Measurements from ENCODE around the gene ICAM4.

Gene ICAM4

DNA sequence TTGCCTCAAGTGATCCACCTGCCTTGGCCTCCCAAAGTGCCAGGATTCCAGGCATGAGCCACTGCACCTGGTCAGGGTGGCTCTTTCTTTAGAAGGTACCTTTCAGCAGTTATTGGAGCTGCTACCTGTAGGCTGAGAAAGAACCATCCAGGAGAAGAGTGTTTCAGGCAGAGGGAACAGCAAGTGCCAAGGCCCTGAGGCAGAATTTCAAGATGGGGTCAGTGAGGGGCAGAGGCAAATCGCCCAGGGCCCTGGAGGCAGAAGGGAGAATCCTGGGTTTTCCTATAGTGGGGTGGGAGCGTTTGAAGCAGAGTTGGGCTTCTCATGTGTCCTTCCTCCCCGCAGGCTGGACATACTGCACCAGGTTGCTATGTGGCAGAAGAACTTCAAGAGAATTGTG is 32.5 kb upstream of the ICAM4 start:
- TF ChIP-seq SIN3A (IDR thresholded peaks at IDR 0.05; ENCODE audit: borderline replicate concordance, insufficient read depth, low read length) (no peak), POLR2AphosphoS5 (IDR thresholded peaks at IDR 0.05; ENCODE audit: low read depth, low read length) (no peak)
- TF ChIP-seq, protein P1, sequence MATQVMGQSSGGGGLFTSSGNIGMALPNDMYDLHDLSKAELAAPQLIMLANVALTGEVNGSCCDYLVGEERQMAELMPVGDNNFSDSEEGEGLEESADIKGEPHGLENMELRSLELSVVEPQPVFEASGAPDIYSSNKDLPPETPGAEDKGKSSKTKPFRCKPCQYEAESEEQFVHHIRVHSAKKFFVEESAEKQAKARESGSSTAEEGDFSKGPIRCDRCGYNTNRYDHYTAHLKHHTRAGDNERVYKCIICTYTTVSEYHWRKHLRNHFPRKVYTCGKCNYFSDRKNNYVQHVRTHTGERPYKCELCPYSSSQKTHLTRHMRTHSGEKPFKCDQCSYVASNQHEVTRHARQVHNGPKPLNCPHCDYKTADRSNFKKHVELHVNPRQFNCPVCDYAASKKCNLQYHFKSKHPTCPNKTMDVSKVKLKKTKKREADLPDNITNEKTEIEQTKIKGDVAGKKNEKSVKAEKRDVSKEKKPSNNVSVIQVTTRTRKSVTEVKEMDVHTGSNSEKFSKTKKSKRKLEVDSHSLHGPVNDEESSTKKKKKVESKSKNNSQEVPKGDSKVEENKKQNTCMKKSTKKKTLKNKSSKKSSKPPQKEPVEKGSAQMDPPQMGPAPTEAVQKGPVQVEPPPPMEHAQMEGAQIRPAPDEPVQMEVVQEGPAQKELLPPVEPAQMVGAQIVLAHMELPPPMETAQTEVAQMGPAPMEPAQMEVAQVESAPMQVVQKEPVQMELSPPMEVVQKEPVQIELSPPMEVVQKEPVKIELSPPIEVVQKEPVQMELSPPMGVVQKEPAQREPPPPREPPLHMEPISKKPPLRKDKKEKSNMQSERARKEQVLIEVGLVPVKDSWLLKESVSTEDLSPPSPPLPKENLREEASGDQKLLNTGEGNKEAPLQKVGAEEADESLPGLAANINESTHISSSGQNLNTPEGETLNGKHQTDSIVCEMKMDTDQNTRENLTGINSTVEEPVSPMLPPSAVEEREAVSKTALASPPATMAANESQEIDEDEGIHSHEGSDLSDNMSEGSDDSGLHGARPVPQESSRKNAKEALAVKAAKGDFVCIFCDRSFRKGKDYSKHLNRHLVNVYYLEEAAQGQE (IDR thresholded peaks at IDR 0.05; ENCODE audit: insufficient read depth in 1 of 2, low read depth in 2 of 2, low read length in 2 of 2): no peak

DNA sequence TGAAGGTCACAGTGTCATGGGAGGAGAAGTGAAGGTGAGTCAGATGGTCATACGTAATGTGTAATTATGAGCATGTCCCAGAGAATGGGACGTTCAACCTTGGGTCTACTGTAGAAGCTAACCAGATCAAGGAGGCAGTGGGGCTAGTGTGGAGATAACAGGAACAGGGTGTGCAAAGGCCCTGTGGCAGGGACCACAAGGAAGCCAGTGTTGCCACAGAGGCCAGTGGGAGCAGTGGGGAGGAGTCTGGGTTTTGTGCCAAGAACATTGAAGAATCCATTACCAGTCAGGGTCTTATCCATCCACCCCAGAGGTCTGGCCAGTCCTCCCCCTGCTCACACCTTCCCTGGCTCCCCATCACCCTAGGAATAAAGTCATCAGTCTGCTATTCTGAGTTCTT is 31.4 kb upstream of the ICAM4 start:
- TF ChIP-seq TAF1 (IDR thresholded peaks at IDR 0.05; ENCODE audit: borderline replicate concordance, insufficient read depth, low read length): no peak
- TF ChIP-seq, protein P1 (IDR thresholded peaks at IDR 0.05; ENCODE audit: insufficient read depth in 1 of 2, low read depth in 2 of 2, low read length in 2 of 2): no peak
- TF ChIP-seq SIN3A (IDR thresholded peaks at IDR 0.05; ENCODE audit: borderline replicate concordance, insufficient read depth, low read length): no peak
- TF ChIP-seq POLR2AphosphoS5 (IDR thresholded peaks at IDR 0.05; ENCODE audit: low read depth, low read length): no peak

DNA sequence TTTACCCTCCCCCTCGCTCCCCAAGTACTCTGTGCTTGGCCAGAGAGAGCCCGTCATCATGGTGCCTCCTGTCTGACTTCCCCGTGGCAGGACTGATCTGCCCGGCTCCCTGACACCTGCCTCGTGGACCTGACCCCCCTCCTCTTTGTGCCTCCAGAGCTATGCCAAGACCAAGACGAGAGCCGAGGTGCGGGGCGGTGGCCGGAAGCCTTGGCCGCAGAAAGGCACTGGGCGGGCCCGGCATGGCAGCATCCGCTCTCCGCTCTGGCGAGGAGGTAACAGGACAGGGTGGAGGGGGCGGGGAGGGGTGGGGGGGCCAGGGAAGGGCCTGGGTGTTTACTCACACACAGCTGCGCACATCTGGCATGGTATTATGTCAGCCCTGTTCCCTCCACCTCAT is 30.2 kb upstream of the ICAM4 start:
- TF ChIP-seq, protein P1 (IDR thresholded peaks at IDR 0.05; ENCODE audit: insufficient read depth in 1 of 2, low read depth in 2 of 2, low read length in 2 of 2): no peak
- TF ChIP-seq SIN3A (IDR thresholded peaks at IDR 0.05; ENCODE audit: borderline replicate concordance, insufficient read depth, low read length) (no peak), TAF1 (IDR thresholded peaks at IDR 0.05; ENCODE audit: borderline replicate concordance, insufficient read depth, low read length) (no peak), POLR2AphosphoS5 (IDR thresholded peaks at IDR 0.05; ENCODE audit: low read depth, low read length) (no peak), FOXP2 (optimal IDR thresholded peaks at IDR 0.05; ENCODE audit: borderline replicate concordance, extremely low read depth, extremely low read length, insufficient read depth) (no peak)

DNA sequence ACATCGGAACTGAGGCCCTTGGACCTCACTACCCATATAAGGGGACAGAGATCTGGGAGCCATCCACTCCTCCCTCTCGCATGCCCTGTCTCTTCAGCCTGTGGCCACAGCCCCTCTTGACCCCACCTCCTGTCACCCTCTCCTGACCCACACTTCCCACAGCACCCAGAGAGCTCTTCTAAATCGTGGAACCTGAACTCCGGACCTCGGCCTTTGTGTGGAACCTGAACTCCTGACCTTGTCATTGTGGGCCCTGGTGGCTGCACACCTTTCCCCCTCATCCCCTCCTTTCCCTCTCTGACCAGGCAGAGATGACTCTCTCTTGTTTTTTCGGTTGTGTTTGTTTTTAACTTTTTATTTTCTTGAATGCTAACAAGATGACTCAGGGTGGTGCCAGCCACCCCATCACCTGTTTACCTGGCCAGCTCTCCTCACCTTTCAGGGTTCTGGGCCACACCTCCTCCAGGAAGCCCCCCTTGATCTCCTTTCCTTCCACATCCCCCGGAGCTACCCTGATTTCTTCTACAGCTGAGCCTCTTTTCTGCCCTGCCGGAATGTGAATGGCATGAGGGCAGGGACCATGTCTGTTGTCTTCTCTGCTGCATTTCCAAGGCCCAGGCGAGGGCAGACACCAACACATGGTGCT is 29.7 kb upstream of the ICAM4 start:
- TF ChIP-seq POLR2AphosphoS5 (IDR thresholded peaks at IDR 0.05; ENCODE audit: low read depth, low read length): no peak
- no peak for TF ChIP-seq FOXP2 (optimal IDR thresholded peaks at IDR 0.05; ENCODE audit: borderline replicate concordance, extremely low read depth, extremely low read length, insufficient read depth)
- TF ChIP-seq SIN3A (IDR thresholded peaks at IDR 0.05; ENCODE audit: borderline replicate concordance, insufficient read depth, low read length): no peak
- TF ChIP-seq, protein P1 (IDR thresholded peaks at IDR 0.05; ENCODE audit: insufficient read depth in 1 of 2, low read depth in 2 of 2, low read length in 2 of 2): no peak
- TF ChIP-seq TAF1 (IDR thresholded peaks at IDR 0.05; ENCODE audit: borderline replicate concordance, insufficient read depth, low read length): no peak
